NCI-H226 (cell line): ENCODE results near the gene ZSCAN2.
"Not testable (repeated sequence)": the region's sequence is repeated elsewhere in the genome, so short reads cannot be mapped to it uniquely, and the experiment has no call there.

Experiments used
- DNase-seq: peaks from one replicate; pipeline ENCODE4 v3.0.0-alpha.2; 2015

The ZSCAN2 gene

GRCh38 chr15:84642640-84643039 is 41.8 kb downstream of the ZSCAN2 start:
- not testable (repeated sequence) for DNase-seq

- no peak for DNase-seq
These were observed 43.0 kb downstream of the ZSCAN2 start for GRCh38 chr15:84643838-84644237.

GRCh38 chr15:84645496-84645895 is 44.7 kb downstream of the ZSCAN2 start:
- no peak for DNase-seq

GRCh38 chr15:84645997-84646396 is 45.2 kb downstream of the ZSCAN2 start:
- DNase-seq: no peak

GRCh38 chr15:84647726-84648125 is 46.9 kb downstream of the ZSCAN2 start:
- DNase-seq: no peak

- no peak for DNase-seq
These were observed 47.7 kb downstream of the ZSCAN2 start for GRCh38 chr15:84648539-84648938.

- DNase-seq: no peak
These were observed 48.9 kb downstream of the ZSCAN2 start for GRCh38 chr15:84649706-84650105.

GRCh38 chr15:84653584-84653909 is 52.7 kb downstream of the ZSCAN2 start:
- DNase-seq: no peak

- peak; percentile 93 for DNase-seq
These were observed 53.3 kb downstream of the ZSCAN2 start, which contains the start of gene WDR73 for GRCh38 chr15:84653910-84654688. Gene WDR73, minus strand, starts transcription at chr15:84654283. Its CDS starts 9 bp downstream, at chr15:84654274.

- DNase-seq: peak; percentile 83
These were observed 54.1 kb downstream of the ZSCAN2 start for GRCh38 chr15:84654689-84655453.

- DNase-seq: no peak
These were observed 56.2 kb downstream of the ZSCAN2 start for GRCh38 chr15:84656972-84657371.

- DNase-seq: no peak
These were observed 56.9 kb downstream of the ZSCAN2 start for GRCh38 chr15:84657748-84658079.

GRCh38 chr15:84658080-84658787 is 57.4 kb downstream of the ZSCAN2 start, which contains the start of gene NMB:
Gene NMB, minus strand, starts transcription at chr15:84658199. Its CDS starts 47 bp downstream, at chr15:84658152.
- peak; percentile 82 for DNase-seq

GRCh38 chr15:84658788-84659411 is 58.1 kb downstream of the ZSCAN2 start:
- DNase-seq: no peak

GRCh38 chr15:84659904-84660781 is 59.3 kb downstream of the ZSCAN2 start:
- DNase-seq: no peak

GRCh38 chr15:84661001-84661400 is 60.2 kb downstream of the ZSCAN2 start:
- DNase-seq: no peak

GRCh38 chr15:84666373-84666772 is 65.6 kb downstream of the ZSCAN2 start:
- no peak for DNase-seq

- DNase-seq: no peak
These were observed 67.6 kb downstream of the ZSCAN2 start for GRCh38 chr15:84668221-84668982.

GRCh38 chr15:84669726-84670125 is 68.9 kb downstream of the ZSCAN2 start:
- no peak for DNase-seq

- peak; percentile 78 for DNase-seq
These were observed 70.4 kb downstream of the ZSCAN2 start for GRCh38 chr15:84671211-84671610.
